Activated CD4-positive, alpha-beta T cell treated with anti-CD3 and anti-CD28 coated beads for 24 hours (primary cell): Measurements from ENCODE around the gene SMARCD3.

Experiments
- DNase-seq, 2 donors: peaks; one replicate each; pipeline ENCODE4 v3.0.0-alpha.2; 2020; ENCODE audit warnings: low read depth in 2 of 2

Gene SMARCD3

DNA sequence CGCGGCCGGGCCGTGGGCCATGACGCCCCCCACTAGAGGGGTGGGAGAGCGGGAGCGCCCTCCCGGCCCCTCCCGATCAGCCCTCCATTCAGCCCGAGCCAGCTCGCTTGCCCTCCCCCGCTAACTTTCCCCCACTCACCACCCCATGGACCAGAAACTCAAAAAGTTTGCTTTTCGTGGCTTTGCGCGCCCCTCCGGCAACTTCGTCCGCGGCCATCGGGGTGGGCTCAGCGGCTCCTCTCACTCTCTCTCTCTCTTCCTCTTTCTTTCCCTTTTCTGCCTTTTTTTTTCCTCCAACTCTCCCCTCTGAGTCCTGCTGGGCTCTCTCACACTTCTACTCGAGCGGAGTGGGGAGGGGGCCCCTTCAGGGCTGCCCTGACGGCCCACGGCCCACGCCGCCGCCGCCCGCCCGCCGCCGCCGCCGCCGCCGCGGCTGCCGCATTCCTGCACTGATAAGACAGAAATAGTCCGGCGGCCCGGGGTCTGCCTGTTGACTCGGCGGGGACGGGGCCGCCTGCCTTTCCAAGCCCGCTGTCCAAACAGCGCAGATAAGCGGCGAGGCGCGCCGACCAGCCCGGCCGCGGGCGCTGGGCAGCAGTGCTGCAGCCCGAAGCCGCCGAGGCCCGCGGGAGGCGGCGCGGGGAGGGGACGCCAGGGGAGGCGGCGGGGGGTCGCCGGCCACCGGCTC, at the start of gene SMARCD3:
TSS of gene SMARCD3 (minus strand) at position 349 of the 688 bp plus-strand sequence. CDS start at position 217, 132 bp downstream.
- no peak for DNase-seq

DNA sequence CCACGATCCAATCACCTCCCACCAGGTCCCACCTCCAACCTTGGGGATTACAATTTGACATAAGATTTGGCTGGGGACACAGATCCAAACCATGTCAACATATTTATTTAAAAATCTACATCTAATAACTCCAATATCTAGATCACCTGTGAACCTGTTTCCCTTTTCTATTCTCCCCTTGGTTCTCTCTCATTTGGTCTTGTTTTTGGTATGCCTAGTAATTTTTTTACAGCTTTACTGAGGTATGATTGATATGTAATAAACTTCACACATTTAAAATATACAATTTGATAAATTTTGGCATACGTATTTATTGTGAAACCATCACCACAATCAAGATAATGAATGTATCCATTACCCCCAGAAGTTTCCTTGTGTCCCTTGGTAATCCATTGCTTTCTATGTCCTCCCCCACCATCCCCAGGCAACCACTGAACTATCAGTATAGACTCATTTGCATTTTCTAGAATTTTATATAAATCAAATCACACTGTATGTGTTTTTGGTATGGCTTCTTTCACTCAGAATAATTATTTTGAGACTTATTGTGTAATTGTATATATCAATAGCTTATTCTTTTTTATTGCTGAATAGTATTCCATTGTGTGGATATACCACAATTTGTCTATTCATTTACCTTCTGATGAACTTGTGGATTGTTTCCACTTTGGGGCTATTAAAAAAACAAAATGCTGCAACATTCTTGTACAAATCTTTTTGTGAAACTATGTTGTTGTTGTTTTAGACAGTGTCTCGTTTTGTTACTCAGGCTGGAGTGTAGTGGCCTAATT, 47.9 kb upstream of the SMARCD3 start:
- DNase-seq: no peak

DNA sequence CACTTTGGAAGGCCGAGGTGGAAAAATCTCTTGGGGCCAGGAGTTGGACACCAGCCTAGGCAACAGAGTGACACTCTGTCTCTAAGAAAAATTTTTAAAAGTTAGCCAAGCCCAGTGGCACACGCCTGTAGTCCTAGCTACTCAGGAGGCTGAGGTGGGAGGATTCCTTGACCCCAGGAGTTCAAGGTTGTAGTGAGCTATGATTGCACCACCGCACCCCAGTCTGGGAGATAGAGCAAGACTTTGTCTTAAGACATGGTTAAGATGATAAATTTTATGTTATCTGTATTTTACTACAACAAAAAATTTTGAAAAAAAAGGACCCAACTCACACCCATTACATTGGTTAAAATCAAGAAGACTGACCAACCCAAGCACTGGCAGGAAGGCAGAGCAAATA, 44.4 kb upstream of the SMARCD3 start:
- no peak for DNase-seq

DNA sequence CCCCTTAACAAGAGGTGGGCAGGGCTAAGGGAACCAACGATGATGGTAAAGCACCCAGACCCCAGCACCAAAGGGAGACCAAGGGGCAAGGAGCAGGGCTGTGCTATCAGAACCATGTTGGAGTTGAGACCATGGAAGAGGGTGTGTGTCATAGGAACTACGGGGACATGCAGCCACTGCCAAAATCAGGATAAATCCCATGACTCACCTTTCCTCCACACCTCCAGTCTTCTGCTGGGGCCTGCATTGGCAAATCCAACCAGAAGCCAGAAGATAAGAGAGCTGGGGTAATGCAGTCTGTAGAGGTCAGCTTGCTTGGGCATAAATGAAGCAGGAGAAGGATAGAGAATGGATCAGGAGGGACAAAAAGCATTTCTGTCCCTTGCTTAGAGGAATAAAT, 42.7 kb upstream of the SMARCD3 start:
- no peak for DNase-seq

DNA sequence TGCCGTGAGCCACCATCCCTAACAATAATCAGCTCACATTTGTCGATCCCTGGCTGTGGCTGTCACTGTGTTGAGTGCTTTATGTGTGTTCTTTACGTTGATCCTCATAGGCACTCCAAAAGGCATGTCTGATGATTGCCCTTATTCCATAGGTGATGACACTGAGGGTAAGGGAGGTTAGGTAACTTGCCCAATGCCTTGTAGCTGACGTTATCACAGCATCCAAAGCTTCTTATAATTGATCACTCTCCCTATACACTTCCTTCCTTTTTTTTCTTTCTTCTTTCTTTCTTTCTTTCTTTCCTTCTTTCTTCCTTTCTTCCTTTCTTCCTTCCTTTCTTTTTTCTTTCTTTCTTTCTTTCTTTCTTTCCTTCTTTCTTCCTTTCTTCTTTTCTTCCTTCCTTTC, 41.9 kb upstream of the SMARCD3 start:
- no peak for DNase-seq

DNA sequence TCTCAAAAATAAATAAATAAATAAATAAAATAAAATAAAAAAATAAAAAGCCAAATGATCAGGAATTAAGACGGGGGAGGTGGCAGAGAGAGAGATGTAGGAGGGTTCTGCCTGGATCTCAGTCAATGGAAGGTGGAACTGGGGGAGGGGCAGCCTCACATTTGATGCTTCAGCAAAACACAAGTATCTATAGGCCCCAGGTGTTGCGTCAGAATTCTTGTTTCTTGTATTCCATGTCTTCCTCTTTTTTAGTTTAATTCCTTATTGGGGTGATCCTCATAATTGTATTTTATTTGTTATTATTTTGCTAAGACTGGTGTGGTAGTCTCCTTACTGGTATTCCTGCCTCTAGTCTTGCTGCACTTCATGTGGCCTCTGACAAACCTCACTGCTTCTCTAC, 41.4 kb upstream of the SMARCD3 start:
- no peak for DNase-seq

DNA sequence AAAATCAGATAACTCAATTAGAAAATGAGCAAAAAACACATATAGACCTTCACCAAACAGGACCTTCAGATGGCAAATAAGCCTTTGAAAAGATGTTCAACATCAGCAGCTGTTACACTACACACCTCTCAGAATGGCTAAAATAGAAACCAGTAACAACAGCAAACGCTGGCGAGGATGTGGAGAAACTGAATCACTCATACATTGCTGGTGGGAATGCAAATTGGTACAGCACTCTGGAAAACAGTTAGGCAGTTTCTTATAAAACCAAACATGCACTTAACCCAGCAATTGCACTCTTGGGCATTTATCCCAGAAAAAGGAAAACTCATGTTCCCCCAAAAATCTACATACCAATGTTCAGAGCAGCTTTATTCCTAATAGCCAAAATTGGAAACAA, 37.7 kb upstream of the SMARCD3 start:
- DNase-seq: no peak

DNA sequence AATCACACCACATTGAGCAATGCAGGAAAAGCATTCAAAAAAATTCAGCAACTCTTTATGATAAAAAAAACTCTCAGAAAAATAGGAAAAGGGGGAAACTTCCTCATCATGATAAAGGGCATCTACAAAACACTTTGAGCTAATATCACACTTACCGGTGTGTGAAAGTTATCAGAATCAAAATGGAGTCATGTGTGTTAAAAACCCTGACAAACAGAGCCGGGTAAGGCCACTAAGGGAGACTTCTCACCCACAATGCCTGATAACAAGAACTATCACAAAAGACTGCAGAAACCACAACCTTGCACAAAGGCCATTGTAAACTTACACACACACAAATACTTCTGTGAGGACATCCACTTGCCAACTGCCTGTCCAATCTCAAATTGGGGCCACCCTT, 34.8 kb upstream of the SMARCD3 start:
- DNase-seq: no peak

DNA sequence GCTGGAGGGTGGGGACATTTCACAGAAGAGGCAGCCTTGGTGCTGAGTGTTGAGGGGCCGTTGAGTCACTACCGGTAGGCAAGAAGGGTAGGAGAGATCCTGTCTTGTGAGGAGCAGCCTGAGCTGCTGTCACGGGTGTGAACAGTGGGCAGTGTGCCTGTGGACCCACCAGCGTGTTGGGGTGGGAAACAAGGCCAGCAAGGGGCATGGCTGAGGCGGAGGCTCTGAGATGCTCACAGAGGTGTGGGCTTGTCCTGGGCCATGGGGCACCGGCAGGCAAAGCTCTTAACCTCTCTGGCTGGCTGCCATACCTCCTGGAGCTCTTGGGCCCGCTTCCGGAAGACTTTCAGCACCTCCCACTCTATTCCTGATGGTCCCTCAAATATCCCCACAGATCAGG, 33.6 kb upstream of the SMARCD3 start:
- no peak for DNase-seq

DNA sequence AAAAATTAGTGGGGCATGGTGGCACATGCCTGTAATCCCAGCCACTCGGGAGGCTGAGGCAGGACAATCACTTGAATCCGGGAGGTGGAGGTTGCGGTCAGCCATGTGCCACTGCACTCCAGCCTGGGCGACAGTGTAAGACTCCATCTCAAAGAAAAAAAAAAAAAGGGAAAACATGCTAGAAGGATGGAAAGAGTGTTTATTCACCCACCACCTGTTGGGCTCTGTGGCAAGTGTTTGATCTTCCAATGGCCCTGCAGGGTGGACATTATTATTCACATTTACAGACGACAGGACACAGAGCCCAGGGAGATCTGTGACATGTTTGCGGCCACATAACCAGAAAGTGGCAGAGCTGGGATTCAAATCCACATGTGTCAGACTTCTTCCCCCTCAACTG, 33.2 kb upstream of the SMARCD3 start:
- no peak for DNase-seq

DNA sequence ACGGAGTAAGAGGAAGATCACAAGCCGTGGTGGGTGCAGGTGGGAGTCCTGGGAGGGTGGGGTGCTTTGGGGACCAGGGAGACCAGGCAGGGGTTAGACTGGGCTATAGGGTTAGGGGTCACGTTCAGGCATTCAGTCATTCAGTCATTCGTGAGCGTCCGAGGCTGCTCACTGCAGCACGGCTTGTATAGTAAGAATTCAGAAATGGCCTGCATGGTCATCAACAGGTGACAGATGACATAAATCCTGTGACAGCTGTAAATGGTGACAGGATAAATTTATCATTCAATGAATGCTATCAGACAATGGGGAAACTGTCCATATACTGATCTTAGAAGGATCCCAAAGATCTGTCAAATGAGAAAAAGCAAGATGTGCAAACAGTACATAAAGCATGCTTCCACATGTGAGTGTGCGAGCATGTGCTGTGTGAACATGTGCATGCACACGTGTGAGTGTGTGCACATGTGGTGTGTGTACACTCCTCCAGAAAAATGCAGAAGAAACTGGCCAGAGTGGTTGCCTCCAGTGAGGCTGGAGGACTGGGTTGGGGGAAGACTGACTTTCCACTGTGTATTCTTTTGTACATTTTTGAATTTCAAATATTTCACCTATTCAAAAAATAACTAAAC, 32.0 kb upstream of the SMARCD3 start:
- no peak for DNase-seq

DNA sequence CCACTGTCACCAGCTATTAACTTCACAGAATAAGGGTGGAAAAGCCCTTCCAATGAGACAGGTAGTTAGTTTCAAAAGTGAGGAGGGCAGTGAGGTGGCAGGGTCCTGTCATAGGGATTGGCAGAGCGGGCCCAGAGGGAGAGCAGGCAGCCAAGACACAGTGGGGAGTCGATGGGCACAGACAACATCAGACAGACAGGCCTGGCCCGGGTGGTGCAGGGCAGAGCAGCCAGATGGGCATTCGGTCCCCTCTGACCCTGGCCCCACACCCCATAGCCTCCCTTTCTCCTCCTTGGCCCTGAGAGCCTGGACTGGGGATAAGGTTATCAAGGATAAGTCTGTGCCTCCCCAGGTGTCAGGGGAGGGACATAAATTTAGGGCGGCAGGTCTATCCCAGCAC, 31.4 kb upstream of the SMARCD3 start:
- no peak for DNase-seq

DNA sequence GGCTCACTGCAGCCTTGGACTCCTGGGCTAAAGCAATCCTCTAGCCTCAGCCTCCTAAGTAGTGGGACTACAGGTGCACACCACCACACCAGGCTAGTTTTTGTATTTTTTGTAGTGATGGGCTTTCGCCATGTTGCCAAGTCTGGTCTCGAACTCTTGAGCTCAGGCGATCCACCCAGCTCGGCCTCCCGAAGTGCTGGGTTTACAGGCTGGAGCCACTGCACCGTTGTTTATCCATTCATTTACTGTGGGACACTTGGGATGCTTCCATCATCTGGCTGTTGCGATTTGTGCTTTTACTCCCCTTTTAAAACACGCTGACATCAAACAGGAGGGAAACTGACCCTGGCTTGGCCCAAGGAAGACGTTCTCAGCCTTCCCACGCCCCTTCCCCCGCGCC, 30.5 kb upstream of the SMARCD3 start:
- no peak for DNase-seq

DNA sequence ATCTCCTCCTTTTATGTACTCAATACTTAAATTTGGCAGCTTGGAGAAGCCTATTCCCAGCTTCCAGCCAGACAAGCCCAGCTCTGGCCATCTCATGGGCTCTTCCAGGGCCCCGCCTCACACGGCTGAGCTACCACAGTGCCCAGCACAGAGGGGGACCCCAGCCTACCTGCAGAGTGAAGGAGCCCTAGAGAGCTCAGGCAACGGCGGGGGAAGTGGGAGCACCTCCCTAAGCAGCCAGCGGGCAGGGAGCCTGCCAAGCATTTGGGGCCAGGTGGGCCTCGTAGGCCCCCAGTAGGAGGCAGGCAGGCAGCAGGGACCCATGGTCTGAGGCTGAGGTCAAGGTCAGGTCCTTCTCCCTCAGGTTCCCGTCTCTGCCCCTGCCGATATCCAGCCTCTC, 29.1 kb upstream of the SMARCD3 start:
- no peak for DNase-seq

DNA sequence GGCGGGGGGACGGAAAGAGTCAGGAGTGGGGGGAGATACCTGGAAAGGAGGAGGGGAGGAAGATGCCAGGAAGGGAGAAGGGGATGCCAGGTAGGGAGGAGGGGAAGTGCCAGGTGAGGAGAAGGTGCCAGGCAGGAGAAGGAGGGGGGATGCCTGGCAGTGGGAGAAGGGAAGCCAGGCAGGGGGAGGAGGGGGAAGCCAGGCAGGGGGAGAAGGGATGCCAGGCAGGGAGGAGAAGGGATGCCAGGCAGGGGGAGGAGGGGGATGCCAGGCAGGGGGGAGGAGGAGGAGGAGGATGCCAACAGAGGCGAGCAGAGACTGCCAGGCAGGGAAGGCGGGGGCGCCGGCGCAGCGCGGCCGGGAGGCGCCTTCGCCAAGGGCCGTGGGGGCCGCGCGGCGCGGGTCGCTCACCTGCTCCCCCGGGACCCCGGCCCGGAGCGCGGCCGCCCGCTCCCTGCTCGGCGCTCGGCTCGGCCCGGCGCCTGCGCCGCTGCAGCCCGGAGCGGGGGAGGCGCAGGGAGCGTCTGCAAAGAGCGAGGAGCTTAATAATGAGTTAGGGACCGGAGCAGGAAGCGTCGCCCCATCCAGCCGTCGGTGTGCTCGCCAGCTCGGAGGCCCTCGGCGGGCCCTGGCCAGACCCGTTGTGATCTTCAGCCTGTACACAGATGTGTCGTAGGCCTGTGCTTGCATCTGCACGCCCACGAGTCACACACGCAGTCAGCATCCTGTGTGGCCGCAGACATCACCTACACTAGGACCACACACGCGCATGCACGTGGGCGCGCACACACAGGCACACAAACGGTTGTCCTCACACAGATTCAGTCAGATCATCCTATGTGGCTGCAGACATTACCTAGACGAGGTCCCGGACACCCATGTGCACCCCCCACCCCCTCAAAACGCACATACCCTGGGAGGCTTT, 28.4 kb upstream of the SMARCD3 start:
- peak; percentile 46 to 54 for DNase-seq

DNA sequence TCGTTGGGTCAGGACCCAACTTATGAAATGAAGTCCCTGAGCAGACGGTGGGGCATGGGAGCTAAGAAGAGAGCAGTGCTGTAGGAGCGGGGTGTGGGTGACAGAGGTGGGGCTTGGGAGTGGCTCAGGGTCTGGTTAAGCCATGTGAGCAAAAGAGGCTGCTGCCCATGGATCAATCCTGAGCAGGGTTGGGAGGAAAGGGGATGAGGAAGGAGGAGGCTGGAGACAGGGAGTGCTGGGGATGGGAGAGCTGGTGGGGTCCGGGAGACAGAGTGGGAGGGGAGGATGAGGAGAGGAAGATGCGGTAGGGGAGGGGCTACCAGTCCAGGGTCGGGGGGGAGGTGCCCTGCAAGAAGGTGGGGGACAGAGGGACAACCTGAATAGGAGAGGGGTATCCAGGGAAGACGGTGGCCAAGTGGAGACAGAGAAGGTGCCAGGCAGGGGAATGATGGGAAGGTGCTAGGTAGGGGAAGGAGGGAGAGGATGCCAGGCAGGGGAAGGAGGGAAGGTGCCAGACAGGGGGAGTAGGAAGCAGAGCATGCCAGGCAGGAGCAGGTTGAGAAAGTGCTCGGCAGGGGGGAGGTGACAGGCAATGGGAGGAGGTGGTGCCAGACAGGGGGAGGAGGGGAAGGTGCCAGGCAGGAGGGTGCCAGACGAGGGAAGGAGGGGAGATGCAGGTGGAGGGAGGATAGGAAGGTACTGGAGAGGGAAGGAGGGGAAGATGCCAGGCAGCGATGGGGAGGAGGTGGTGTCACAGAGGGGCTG, 27.5 kb upstream of the SMARCD3 start:
- no peak for DNase-seq

DNA sequence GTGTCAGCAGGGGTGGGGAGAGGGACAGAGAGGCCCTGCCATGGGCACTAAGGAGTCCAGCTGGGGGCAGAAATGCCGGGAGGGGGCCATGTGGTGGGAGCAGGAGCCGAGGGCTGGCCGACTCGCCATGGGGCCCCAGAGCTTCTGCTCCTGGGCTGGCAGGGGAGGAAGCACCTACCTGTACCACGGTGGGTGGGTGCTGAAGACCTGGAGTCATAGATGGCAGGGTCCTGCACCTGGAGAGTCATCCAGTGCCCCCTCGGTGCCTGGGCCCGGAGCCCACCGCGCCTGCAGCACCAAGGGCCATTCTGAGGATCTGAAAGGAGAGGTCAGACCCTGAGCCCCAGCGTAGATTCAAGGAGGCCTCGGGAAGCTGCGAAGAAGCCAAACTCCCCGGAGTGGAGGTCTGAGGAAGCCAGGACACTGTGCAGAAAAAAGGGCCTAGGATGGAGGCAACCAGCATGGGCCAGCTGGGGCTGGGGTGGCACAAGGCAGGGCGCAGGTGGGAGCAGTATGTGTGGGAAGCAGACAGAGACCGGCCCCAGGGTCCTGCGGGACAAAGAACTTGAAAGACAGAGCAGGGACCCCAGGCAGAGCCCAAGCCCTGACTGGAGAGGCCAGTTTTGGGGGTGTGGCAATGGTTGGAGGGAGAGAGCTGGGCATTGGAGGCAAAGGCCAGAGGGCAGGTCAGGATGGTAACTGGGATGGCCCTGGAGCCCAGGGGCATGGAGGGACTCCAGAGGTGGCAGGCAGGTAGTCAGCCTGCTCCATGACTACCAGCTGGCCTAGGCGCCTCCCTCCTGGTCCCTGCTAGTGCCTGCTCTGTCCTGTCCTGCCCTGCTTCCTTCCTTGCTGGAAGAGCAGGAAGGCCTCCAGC, 26.7 kb upstream of the SMARCD3 start:
- no peak for DNase-seq

DNA sequence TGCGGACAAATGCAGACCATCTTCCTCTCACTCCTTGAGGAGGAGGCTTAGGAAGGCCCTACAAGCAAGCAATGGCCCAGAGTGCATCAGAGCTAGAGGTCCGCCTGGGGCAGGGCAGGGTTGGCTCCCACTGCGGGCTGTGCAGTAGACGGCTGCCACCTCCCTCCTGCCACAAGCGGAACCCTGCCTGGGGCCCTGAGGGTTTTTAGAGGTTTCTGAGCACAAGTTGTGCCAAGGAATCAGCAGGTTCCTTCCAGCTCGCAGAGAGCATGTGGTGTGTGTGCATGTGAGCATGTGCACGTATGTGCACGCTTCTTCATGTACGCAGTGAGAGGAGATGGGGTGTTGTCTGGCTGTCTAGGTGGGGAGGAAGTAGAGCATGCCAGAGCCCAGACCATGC, 25.9 kb upstream of the SMARCD3 start:
- DNase-seq: no peak

DNA sequence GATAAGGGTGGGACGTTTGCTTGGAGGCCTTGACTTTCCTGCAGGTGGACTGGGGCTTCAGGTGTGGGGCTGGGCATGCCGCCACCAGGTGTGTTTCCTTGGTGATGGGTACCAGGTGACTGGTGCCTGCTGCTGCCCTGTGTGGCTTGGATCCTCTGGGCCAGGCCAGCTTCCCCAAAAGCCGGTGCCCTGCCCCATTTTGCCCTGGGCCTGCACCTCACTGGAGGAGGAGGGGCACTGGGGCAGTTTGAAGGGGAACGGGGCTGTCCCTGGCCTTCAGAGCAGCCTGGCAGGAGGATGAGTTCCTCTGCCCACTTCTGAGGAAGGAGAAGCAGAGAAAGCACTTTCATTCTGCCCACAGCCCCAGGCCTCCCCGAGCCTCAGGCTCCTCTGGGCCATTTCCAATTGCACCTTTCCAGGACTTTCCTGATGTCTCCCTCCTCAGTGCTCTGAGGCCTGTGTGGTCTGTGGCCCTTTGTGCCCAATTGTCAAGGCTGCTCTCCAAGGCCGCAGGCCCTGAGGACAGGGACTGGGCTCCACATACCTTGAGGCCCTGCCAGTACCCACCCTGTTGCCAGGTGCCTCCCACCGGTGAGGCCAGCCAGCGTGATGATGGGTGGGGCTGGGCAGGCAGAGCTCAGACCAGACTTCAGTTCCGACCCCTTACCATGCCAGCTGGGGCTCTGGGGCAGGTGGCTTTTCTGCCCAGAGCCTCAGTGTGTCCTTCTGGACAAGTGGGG, 25.3 kb upstream of the SMARCD3 start:
- no peak for DNase-seq
